ENCODE measurements around the gene AOX1. TPM values are rescaled to one million over a fixed set of nuclear protein-coding genes. Genes with fewer than 3 reads are reported as not detected.

Gene AOX1
- total and polyA plus RNA-seq, 2 of the 8 experiments (the other 6 are each of a cell fraction or from before 2014, with no cell fraction given), result 5.6 to 8.3 TPM

GRCh38 chr2:200595913-200596312 lies 10.1 kb downstream of the AOX1 start:
- DNase-seq (ENCODE audit: low read depth in 1 of 2, low spot score in 2 of 2) (no peak), FAIRE-seq (no peak)
- Histone ChIP-seq H3K23ac (ENCODE audit: insufficient read length) (no peak overlapping the region), H3K4me2 (ENCODE audit: insufficient read depth in 1 of 2, low read depth in 2 of 2, low read length in 2 of 2) (no peak overlapping the region), H3K27ac (ENCODE audit: low read depth, low read length) (no peak overlapping the region), H3K18ac (ENCODE audit: extremely low read depth, low read length) (no peak overlapping the region), H3K9me3 (ENCODE audit: insufficient read depth in 2 of 2, low read depth in 1 of 2, low read length in 1 of 2) (no peaks in the 10 kb centered on the region), H3K4me1 (replicated peaks in 1 of 4; ENCODE audit: control insufficient read depth in 3 of 4, insufficient read depth in 4 of 4, low read length in 3 of 4) (no peaks in the 10 kb centered on the region), H3K79me1 (ENCODE audit: low read depth, low read length) (no peaks in the 10 kb centered on the region), H2AK5ac (ENCODE audit: low read depth, low read length) (no peak overlapping the region), H3K14ac (ENCODE audit: insufficient read length) (no peak overlapping the region), H2BK120ac (replicated peaks; ENCODE audit: low read depth, low read length) (no peak overlapping the region), H2BK12ac (ENCODE audit: low read depth, low read length) (no peak overlapping the region), H4K91ac (replicated peaks; ENCODE audit: insufficient read length, low read length) (no peak overlapping the region), H2BK5ac (ENCODE audit: low read depth, low read length) (no peak overlapping the region), H3K9ac (replicated peaks in 1 of 4; ENCODE audit: extremely low read depth in 1 of 4, low read depth in 3 of 4, low read length in 3 of 4) (no peak overlapping the region), H2AFZ (ENCODE audit: low read length) (no peak overlapping the region), H3K27me3 (replicated peaks in 1 of 4; ENCODE audit: control insufficient read depth in 3 of 4, extremely low read depth in 1 of 4, insufficient read depth in 3 of 4, low read length in 3 of 4) (no peaks in the 10 kb centered on the region; a peak in 1 of 7 replicates), H3K4ac (replicated peaks; ENCODE audit: insufficient read length, low read depth, low read length) (no peak overlapping the region), H2BK15ac (ENCODE audit: low read length) (no peak overlapping the region), H2BK20ac (ENCODE audit: low read length) (no peak overlapping the region), H3K4me3 (ENCODE audit: extremely low read depth in 1 of 4, insufficient read depth in 2 of 4, low read depth in 3 of 4, low read length in 4 of 4) (no peak overlapping the region), H3K56ac (replicated peaks; ENCODE audit: insufficient read length, low read depth, low read length) (no peak overlapping the region), H4K5ac (ENCODE audit: insufficient read length, low read depth, low read length) (no peak overlapping the region), H3K23me2 (ENCODE audit: low read depth, low read length) (no peaks in the 10 kb centered on the region), H3K36me3 (ENCODE audit: control insufficient read depth in 2 of 4, insufficient read depth in 4 of 4, low read length in 3 of 4) (no peaks in the 10 kb centered on the region), H4K8ac (ENCODE audit: extremely low read depth, insufficient read depth, low read length) (no peak overlapping the region), H3K79me2 (ENCODE audit: control insufficient read depth in 1 of 2, insufficient read depth in 2 of 2, low read length in 2 of 2) (no peaks in the 10 kb centered on the region), H4K20me1 (replicated peaks in 1 of 2; ENCODE audit: control insufficient read depth in 1 of 2, insufficient read depth in 2 of 2, low read length in 2 of 2) (no peaks in the 10 kb centered on the region)
- WGBS, 2 experiments (ENCODE audit: extremely low coverage in 1 of 2, insufficient coverage in 1 of 2, insufficient read length in 1 of 2, insufficient replicate concordance in 2 of 2, low coverage in 1 of 2, low lambda C conversion rate in 2 of 2, missing lambda C conversion rate in 1 of 2), result 57% methylated on average over 3 of the region's 3 CpGs; no CpG with 5 or more reads in 1 of the 2 experiments
- ChIA-PET POLR2A (ENCODE audit: partially characterized antibody) (no interaction called here), CTCF (ENCODE audit: partially characterized antibody) (interaction anchor here (0.9 to 1.1 kb wide), 2 partner anchors 9 to 18 kb away, joined by 3 read pairs; no protein-coding TSS in a partner anchor)
